ENCODE results near the gene NOL4L.

NOL4L gene

GRCh38 chr20:32435449-32436107 lies 149.6 kb downstream of the NOL4L start:
- H3K4me3 ChIP-seq (ENCODE audit: low read depth, low read length) = no peak overlapping the region
- no peak for TF ChIP-seq CTCF (IDR thresholded peaks at IDR 0.05; ENCODE audit: borderline replicate concordance, insufficient read depth, low read depth, low read length)

- H3K4me3 ChIP-seq (ENCODE audit: low read depth, low read length) = no peak overlapping the region
- TF ChIP-seq CTCF (IDR thresholded peaks at IDR 0.05; ENCODE audit: borderline replicate concordance, insufficient read depth, low read depth, low read length) = no peak
Observed at GRCh38 chr20:32434434-32434833, 150.7 kb downstream of the NOL4L start.

- H3K4me3 ChIP-seq (ENCODE audit: low read depth, low read length) = no peak overlapping the region
- TF ChIP-seq CTCF (IDR thresholded peaks at IDR 0.05; ENCODE audit: borderline replicate concordance, insufficient read depth, low read depth, low read length) = no peak
Observed at GRCh38 chr20:32433311-32434021, 151.7 kb downstream of the NOL4L start.

GRCh38 chr20:32432277-32432676 lies 152.9 kb downstream of the NOL4L start:
- no peak for TF ChIP-seq CTCF (IDR thresholded peaks at IDR 0.05; ENCODE audit: borderline replicate concordance, insufficient read depth, low read depth, low read length)
- no peak overlapping the region for H3K4me3 ChIP-seq (ENCODE audit: low read depth, low read length)

GRCh38 chr20:32431457-32431856 lies 153.7 kb downstream of the NOL4L start:
- H3K4me3 ChIP-seq (ENCODE audit: low read depth, low read length) = no peak overlapping the region
- no peak for TF ChIP-seq CTCF (IDR thresholded peaks at IDR 0.05; ENCODE audit: borderline replicate concordance, insufficient read depth, low read depth, low read length)

GRCh38 chr20:32429745-32430360 lies 155.3 kb downstream of the NOL4L start:
- H3K4me3 ChIP-seq (ENCODE audit: low read depth, low read length) = no peak overlapping the region
- TF ChIP-seq CTCF (IDR thresholded peaks at IDR 0.05; ENCODE audit: borderline replicate concordance, insufficient read depth, low read depth, low read length) = no peak
